ENCODE measurements around the gene RPS16.

The RPS16 gene

GRCh38 chr19:39405958-39406655, 29.6 kb downstream of the RPS16 start (continued):
- TF ChIP-seq, protein P1, sequence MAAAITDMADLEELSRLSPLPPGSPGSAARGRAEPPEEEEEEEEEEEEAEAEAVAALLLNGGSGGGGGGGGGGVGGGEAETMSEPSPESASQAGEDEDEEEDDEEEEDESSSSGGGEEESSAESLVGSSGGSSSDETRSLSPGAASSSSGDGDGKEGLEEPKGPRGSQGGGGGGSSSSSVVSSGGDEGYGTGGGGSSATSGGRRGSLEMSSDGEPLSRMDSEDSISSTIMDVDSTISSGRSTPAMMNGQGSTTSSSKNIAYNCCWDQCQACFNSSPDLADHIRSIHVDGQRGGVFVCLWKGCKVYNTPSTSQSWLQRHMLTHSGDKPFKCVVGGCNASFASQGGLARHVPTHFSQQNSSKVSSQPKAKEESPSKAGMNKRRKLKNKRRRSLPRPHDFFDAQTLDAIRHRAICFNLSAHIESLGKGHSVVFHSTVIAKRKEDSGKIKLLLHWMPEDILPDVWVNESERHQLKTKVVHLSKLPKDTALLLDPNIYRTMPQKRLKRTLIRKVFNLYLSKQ (tag by site-specific recombination; IDR thresholded peaks at IDR 0.05; ENCODE audit: borderline replicate concordance) = no peak; the same call in 1 of the 2 replicates
- no peak for TF ChIP-seq PRDM6 (tag by site-specific recombination; IDR thresholded peaks at IDR 0.05)
- peak; percentile 80 for TF ChIP-seq KLF8 (tag by site-specific recombination; IDR thresholded peaks at IDR 0.05)
- TF ChIP-seq ZNF398 (tag by site-specific recombination; IDR thresholded peaks at IDR 0.05) = peak; percentile 43
- no peak; the same call in 1 of the 2 replicates for TF ChIP-seq KLF9 (tag by site-specific recombination; IDR thresholded peaks at IDR 0.05; ENCODE audit: low read depth)
- TF ChIP-seq ZNF555 (tag by site-specific recombination; conservative IDR thresholded peaks at IDR 0.05) = no peak
- TF ChIP-seq ZNF837 (tag by site-specific recombination; IDR thresholded peaks at IDR 0.05) = no peak
- no peak for TF ChIP-seq ZNF404 (tag by site-specific recombination; IDR thresholded peaks at IDR 0.05)
- TF ChIP-seq ZSCAN4 (tag by site-specific recombination; IDR thresholded peaks at IDR 0.05) = no peak; the same call in 1 of the 2 replicates
- no peak; the same call in 1 of the 2 replicates for TF ChIP-seq ZEB2 (tag by site-specific recombination; IDR thresholded peaks at IDR 0.05)
- no peak for TF ChIP-seq ZNF48 (tag by site-specific recombination; IDR thresholded peaks at IDR 0.05)
- peak; percentile 69; the same call in 1 of the 2 replicates for TF ChIP-seq RBAK (tag by site-specific recombination; IDR thresholded peaks at IDR 0.05)
- no peak for TF ChIP-seq ZNF24 (tag by site-specific recombination; IDR thresholded peaks at IDR 0.05)
- no peak for TF ChIP-seq SP3 (tag by site-specific recombination; IDR thresholded peaks at IDR 0.05)
- no peak; the same call in 1 of the 2 replicates for TF ChIP-seq ZIC2 (tag by site-specific recombination; IDR thresholded peaks at IDR 0.05)
- no peak for TF ChIP-seq ZNF571 (tag by site-specific recombination; IDR thresholded peaks at IDR 0.05)
- TF ChIP-seq YY1 (tag by site-specific recombination; IDR thresholded peaks at IDR 0.05) = no peak
- peak; percentile 25; the same call in 1 of the 2 replicates for TF ChIP-seq SP2 (tag by site-specific recombination; IDR thresholded peaks at IDR 0.05)
- TF ChIP-seq ZFP69B (tag by site-specific recombination; IDR thresholded peaks at IDR 0.05) = peak; percentile 42; the same call in 1 of the 2 replicates
- peak; percentile 50 for TF ChIP-seq KLF1 (tag by site-specific recombination; IDR thresholded peaks at IDR 0.05)
- peak; percentile 60; the same call in 1 of the 2 replicates for TF ChIP-seq WT1 (tag by site-specific recombination; IDR thresholded peaks at IDR 0.05)
- TF ChIP-seq ZSCAN16 (tag by site-specific recombination; IDR thresholded peaks at IDR 0.05) = no peak
- no peak for TF ChIP-seq ZNF423 (tag by site-specific recombination; IDR thresholded peaks at IDR 0.05)
- TF ChIP-seq ZNF670 (tag by site-specific recombination; IDR thresholded peaks at IDR 0.05; ENCODE audit: low read depth) = no peak
- no peak for TF ChIP-seq GLI2 (tag by site-specific recombination; IDR thresholded peaks at IDR 0.05; ENCODE audit: borderline replicate concordance, low read depth)
- TF ChIP-seq, protein P2, sequence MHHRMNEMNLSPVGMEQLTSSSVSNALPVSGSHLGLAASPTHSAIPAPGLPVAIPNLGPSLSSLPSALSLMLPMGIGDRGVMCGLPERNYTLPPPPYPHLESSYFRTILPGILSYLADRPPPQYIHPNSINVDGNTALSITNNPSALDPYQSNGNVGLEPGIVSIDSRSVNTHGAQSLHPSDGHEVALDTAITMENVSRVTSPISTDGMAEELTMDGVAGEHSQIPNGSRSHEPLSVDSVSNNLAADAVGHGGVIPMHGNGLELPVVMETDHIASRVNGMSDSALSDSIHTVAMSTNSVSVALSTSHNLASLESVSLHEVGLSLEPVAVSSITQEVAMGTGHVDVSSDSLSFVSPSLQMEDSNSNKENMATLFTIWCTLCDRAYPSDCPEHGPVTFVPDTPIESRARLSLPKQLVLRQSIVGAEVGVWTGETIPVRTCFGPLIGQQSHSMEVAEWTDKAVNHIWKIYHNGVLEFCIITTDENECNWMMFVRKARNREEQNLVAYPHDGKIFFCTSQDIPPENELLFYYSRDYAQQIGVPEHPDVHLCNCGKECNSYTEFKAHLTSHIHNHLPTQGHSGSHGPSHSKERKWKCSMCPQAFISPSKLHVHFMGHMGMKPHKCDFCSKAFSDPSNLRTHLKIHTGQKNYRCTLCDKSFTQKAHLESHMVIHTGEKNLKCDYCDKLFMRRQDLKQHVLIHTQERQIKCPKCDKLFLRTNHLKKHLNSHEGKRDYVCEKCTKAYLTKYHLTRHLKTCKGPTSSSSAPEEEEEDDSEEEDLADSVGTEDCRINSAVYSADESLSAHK (tag by site-specific recombination; IDR thresholded peaks at IDR 0.05) = peak; percentile 33; the same call in 1 of the 2 replicates
- TF ChIP-seq ZNF37A (tag by site-specific recombination; IDR thresholded peaks at IDR 0.05) = no peak
- no peak for TF ChIP-seq ZNF501 (tag by site-specific recombination; IDR thresholded peaks at IDR 0.05)
- TF ChIP-seq, protein P3, sequence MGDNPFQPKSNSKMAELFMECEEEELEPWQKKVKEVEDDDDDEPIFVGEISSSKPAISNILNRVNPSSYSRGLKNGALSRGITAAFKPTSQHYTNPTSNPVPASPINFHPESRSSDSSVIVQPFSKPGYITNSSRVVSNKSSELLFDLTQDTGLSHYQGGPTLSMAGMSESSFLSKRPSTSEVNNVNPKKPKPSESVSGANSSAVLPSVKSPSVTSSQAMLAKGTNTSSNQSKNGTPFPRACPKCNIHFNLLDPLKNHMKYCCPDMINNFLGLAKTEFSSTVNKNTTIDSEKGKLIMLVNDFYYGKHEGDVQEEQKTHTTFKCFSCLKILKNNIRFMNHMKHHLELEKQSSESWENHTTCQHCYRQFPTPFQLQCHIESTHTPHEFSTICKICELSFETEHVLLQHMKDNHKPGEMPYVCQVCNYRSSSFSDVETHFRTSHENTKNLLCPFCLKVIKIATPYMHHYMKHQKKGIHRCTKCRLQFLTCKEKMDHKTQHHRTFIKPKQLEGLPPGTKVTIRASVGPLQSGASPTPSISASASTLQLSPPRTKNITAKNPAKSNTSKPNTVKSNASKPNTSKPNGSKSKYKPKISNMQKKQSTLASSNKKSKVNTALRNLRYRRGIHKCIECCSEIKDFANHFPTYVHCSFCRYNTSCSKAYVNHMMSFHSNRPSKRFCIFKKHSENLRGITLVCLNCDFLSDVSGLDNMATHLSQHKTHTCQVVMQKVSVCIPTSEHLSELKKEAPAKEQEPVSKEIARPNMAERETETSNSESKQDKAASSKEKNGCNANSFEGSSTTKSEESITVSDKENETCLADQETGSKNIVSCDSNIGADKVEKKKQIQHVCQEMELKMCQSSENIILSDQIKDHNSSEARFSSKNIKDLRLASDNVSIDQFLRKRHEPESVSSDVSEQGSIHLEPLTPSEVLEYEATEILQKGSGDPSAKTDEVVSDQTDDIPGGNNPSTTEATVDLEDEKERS (tag by site-specific recombination; IDR thresholded peaks at IDR 0.05) = no peak
